ENCODE measurements around the gene EME2. TPM values are rescaled to one million over a fixed set of nuclear protein-coding genes. Genes with fewer than 3 reads are reported as not detected.

The EME2 gene
- total RNA-seq, 2 experiments from 2014 or later: 28.7 to 36.3 TPM

DNA sequence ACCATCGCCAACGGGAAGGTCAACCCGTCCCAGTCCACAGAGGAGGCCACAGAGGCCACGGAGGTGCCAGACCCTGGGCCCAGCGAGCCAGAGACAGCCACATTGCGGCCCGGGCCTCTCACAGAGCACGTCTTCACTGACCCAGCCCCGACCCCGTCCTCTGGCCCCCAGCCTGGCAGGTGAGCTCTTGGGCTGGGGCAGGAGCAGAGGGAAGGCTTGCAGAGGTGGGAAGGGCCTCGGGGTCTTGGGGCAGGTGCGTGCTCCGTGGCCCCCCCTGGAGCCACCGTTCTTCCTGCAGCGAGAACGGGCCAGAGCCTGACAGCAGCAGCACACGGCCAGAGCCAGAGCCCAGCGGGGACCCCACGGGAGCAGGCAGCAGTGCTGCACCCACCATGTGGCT is 6.4 kb upstream of the EME2 start:
- POLR2A ChIA-PET: no interaction called here
- DNase-seq: no peak
- Mint-ChIP-seq H3K36me3 (peaks cover 3% of the 10 kb centered on the region), H3K27ac (no peak overlapping the region), H3K4me1 (peaks cover 1% of the 10 kb centered on the region), H3K27me3 (no peaks in the 10 kb centered on the region), H3K9me3 (no peaks in the 10 kb centered on the region), H3K4me3 (no peak overlapping the region)
- no peak for ATAC-seq (ENCODE audit: low read depth)

DNA sequence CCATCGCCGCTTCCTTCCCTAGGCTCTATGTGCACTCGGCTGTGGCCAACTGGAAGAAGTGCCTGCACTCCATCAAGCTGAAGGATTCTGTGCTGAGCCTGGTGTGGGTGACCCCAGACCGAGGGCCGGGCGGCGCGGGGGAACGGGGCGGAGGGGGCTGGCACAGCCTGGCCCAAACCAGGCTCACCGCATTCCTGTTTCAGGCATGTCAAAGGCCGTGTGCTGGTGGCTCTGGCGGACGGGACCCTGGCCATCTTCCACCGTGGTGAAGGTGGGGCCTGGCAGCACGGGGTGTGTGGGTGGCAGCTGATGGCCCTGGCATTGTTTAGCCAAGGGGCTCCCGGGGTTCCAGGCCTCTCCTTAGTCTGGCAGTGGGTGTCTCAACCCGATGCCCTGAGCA is 5.9 kb upstream of the EME2 start:
- Mint-ChIP-seq H3K36me3 (peaks cover 3% of the 10 kb centered on the region), H3K27me3 (no peaks in the 10 kb centered on the region), H3K4me3 (no peak overlapping the region), H3K27ac (no peak overlapping the region), H3K4me1 (peaks cover 1% of the 10 kb centered on the region), H3K9me3 (no peaks in the 10 kb centered on the region)
- DNase-seq: no peak
- POLR2A ChIA-PET: no interaction called here
- ATAC-seq (ENCODE audit: low read depth): no peak

DNA sequence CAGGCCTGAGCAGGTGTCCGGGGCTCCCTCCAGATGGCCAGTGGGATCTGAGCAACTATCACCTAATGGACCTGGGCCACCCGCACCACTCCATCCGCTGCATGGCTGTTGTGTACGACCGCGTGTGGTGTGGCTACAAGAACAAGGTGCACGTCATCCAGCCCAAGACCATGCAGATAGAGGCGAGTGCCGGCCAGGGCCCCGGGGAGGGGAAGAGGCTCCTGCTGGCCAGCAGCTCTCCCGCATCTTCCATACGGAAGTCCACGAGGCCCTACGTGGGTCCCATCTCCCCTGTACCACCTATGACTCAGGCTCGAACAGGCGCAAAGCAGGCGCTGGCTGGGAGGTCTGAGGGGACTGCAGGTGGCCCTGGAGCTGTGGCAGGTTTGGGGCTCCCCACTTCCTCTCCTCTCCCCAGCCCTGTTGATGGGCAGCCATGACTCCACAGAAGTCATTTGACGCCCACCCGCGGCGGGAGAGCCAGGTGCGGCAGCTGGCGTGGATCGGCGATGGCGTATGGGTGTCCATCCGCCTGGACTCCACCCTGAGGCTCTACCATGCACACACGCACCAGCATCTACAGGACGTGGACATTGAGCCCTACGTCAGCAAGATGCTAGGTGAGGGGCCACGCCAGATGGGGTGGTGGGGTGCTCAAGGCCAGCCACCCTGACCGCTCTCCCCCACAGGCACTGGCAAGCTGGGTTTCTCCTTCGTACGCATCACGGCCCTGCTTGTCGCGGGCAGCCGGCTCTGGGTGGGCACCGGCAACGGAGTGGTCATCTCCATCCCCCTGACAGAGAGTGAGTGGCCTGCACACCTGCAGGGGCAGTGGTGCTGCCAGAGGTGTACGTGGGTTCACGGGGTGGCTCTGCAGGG is 5.3 kb upstream of the EME2 start:
- H3K36me3 Mint-ChIP-seq: peaks cover 6% of the 10 kb centered on the region
- H3K4me3 Mint-ChIP-seq: no peak overlapping the region
- H3K27ac Mint-ChIP-seq: no peak overlapping the region
- ATAC-seq (ENCODE audit: low read depth): no peak
- no peaks in the 10 kb centered on the region for H3K9me3 Mint-ChIP-seq
- H3K4me1 Mint-ChIP-seq: peaks cover 4% of the 10 kb centered on the region
- POLR2A ChIA-PET: no interaction called here
- DNase-seq: no peak
- no peaks in the 10 kb centered on the region for H3K27me3 Mint-ChIP-seq

DNA sequence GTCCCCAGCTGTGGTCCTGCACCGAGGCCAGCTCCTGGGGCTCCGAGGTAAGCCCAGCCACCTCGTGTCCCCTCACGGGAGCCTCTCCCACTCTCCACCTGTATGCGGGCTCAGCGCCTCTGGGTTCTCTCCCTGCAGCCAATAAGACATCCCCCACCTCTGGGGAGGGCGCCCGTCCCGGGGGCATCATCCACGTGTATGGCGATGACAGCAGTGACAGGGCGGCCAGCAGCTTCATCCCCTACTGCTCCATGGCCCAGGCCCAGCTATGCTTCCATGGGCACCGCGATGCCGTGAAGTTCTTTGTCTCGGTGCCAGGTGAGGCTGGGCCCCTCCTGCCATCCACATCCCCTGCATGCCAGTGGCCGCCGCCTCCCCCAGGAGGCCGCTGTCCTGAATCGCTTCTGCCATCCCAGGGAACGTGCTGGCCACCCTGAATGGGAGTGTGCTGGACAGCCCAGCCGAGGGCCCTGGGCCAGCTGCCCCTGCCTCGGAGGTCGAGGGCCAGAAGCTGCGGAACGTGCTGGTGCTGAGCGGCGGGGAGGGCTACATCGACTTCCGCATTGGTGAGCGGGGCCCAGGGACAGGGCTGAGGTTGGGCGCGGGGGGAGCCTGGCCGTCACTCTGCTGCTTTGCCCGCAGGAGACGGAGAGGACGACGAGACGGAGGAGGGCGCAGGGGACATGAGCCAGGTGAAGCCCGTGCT is 4.4 kb upstream of the EME2 start:
- POLR2A ChIA-PET: interaction anchor here (0.9 kb wide), 1 partner anchor 8 kb away, joined by 3 read pairs; no protein-coding TSS in a partner anchor

DNA sequence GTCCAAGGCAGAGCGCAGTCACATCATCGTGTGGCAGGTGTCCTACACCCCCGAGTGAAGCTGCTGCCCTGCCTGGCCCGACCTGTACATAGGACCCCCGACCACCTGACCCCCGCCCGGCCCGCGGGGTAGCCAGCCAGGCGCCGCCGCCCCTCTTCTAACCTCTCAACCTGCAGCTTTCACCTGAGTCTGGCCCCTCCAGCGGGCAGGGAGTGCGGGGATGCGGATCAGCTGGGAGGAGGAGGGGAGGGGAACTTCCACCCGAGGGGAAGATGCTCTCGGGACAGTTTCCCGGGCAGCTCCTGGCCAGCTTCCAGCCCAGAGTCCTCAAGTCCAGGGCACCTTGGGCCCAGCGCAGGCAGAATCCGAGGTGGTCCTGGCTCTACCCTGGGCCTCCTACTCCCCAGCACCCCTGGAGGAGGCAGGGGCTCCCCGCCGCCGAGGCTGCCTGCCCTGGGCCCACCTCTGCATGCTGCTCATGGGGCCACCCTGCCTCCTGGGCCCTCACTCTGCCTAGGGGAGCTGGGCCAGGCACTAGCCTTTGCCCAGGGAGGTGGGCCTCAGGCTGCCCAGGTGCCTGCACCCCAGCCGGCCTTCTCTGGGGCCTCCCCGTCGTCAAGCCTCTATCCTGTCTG is 3.7 kb upstream of the EME2 start:
- peaks cover 6% of the 10 kb centered on the region for H3K36me3 Mint-ChIP-seq
- ATAC-seq (ENCODE audit: low read depth) (no peak), DNase-seq (no peak)
- H3K27ac Mint-ChIP-seq: no peak overlapping the region
- no peaks in the 10 kb centered on the region for H3K9me3 Mint-ChIP-seq
- peaks cover 4% of the 10 kb centered on the region for H3K4me1 Mint-ChIP-seq
- no peak overlapping the region for H3K4me3 Mint-ChIP-seq
- H3K27me3 Mint-ChIP-seq: no peaks in the 10 kb centered on the region
- POLR2A ChIA-PET: interaction anchor here (0.9 to 6.3 kb wide), 4 partner anchors 8 to 63 kb away, joined by 3 to 88 read pairs (median 5); partner anchors contain the start of genes MAPK8IP3, NUBP2 and SPSB3

More for the DNA sequence above, 4.4 kb upstream of the EME2 start:
- no peaks in the 10 kb centered on the region for H3K9me3 Mint-ChIP-seq
- H3K27ac Mint-ChIP-seq: no peak overlapping the region
- no peaks in the 10 kb centered on the region for H3K27me3 Mint-ChIP-seq
- peaks cover 6% of the 10 kb centered on the region for H3K36me3 Mint-ChIP-seq
- no peak for DNase-seq
- peaks cover 4% of the 10 kb centered on the region for H3K4me1 Mint-ChIP-seq
- no peak for ATAC-seq (ENCODE audit: low read depth)
- H3K4me3 Mint-ChIP-seq: no peak overlapping the region

DNA sequence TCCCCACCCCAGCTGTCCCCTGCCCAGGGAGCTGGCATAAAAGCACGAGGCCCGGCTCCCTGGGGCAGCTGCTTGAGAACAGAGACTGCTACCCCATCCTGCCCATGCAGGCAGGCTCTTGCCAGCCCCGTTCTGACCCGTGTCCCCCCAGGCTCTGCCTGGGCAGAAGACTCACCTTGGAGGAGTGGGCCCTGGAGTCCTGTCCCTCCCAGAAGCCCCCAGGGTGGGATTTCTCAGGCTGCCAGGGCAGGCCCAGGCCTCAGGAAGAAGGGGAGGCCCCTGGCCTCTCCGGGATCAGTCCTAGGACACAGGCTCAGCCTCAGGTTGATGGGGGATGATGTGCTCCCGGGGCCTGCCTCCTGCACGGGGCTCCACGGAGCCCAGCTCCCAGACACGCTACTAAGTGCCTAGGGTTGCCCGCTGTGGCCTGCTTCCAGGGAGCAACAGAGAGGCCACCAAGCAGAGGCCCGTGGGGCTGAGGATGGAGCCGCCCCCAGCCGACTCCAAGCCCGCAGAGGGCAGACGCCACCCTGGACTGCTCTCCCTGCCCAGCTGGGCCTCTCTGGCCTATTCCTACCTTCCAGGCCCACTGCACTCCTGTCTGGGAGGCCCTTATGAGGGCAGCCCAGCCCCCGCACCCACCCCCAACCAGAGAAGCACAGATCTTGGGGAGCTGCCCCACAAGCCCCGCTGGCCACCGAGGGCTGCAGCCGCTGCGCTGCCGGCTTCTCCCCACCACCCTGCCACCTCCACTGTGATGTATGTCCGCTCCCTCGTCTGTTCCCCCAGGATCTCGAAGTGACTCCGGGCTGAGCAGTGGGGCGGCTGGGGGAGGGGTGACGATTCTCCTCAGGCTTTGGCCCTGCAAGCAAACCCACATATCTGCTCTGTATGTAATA is 3.0 kb upstream of the EME2 start:
- no peak for ATAC-seq (ENCODE audit: low read depth)
- H3K36me3 Mint-ChIP-seq: peaks cover 6% of the 10 kb centered on the region
- H3K9me3 Mint-ChIP-seq: no peaks in the 10 kb centered on the region
- H3K27me3 Mint-ChIP-seq: no peaks in the 10 kb centered on the region
- DNase-seq: no peak
- H3K27ac Mint-ChIP-seq: peak overlapping the region; percentile 12
- peak overlapping the region; percentile 61 for H3K4me3 Mint-ChIP-seq
- POLR2A ChIA-PET: interaction anchor here (0.5 to 6.3 kb wide), 6 partner anchors 9 to 349 kb away, joined by 3 to 88 read pairs (median 4); partner anchors contain the start of genes JPT2, MAPK8IP3, NUBP2 and SPSB3
- H3K4me1 Mint-ChIP-seq: peaks cover 4% of the 10 kb centered on the region

DNA sequence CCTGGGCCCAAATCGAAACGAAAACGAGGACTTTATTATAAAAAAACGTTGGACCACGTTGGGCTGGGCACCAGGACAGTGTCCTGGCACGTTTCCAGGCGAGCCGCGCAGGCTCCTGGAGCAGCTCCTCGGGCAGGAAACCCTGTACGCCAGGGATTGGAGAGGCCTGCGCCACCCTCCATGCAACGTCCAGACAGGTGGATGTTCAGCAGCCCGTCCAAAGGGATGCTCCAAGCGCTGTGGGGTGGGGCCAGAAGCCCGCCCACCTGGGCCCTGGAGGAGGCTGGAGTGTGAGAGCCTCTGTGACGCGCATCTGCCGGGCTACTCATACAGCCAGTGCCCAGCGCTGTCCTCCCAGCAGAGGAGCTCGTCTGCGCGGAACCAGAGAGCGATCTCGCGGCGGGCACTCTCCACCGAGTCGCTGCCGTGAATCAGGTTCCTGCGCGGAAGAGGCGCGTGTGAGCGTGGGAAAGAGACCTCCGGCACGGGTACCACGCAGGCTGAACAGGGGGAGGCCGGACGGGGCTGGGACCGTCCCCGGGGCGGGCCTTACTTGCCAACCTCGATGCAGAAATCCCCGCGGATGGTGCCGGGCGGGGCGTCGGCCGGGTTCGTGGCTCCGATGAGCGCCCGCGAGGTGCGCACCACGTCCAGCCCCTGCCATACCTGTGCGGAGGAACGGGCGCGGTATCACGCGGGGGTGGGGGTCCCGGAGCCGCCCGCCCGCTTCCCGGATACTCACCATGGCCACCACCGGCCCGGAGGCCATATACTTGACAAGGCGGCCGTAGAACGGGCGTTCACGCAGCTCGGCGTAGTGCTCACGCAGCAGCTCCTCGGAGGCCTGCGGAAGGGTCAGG is 2.1 kb upstream of the EME2 start:
- Mint-ChIP-seq H3K4me3 (peak overlapping the region; percentile 99), H3K4me1 (peaks cover 6% of the 10 kb centered on the region), H3K27me3 (no peaks in the 10 kb centered on the region), H3K36me3 (peaks cover 6% of the 10 kb centered on the region), H3K27ac (peak overlapping the region; percentile 64), H3K9me3 (no peaks in the 10 kb centered on the region)
- POLR2A ChIA-PET: interaction anchor here (0.5 to 6.3 kb wide), 6 partner anchors 8 to 350 kb away, joined by 3 to 88 read pairs (median 4); partner anchors contain the start of genes JPT2, MAPK8IP3, NUBP2 and SPSB3
- DNase-seq (peak; percentile 65), ATAC-seq (ENCODE audit: low read depth) (no peak)

DNA sequence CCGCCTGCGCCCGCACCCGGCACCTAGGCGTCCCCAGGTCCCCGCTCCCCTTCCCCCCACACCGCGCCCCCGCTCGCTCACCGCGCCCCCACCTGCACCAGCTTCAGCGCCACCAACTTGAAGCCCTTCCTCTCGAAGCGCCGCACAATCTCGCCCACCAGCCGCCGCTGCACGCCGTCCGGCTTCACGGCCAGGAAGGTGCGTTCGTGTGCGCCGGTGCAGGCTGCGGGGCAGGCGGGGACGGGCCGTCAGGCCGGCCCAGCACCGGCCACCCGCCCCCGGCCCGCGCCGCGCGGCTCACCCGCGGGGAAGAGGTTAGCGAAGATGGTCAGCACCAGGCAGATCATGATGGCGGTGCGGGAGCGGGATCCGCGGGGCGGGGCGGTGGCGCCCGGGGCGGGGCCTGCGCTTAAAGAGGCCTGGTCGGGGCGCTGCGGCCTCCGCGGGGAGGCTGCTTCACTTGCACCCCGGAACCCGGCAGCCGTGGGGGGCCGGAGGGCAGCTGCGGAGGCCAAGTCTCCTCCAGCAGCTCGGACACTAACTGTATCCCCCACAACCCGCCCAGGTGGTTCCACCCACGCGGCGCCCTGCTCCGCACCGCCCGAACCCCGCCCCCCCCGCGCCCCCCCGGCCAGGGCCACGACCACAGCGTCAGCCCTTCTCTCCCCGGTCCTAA is 1.3 kb upstream of the EME2 start, which contains the start of gene NME3:
TSS of gene NME3 (minus strand) at position 356 of the 676 bp plus-strand sequence. CDS start at position 347, 9 bp downstream.
- ATAC-seq (ENCODE audit: low read depth): peak; percentile 53
- Mint-ChIP-seq H3K27ac (peak within 1 kb of the TSS; percentile 98), H3K9me3 (no peaks in the 10 kb centered on the region), H3K36me3 (peaks cover 6% of the 10 kb centered on the region), H3K4me3 (peak within 1 kb of the TSS; percentile 99), H3K27me3 (no peaks in the 10 kb centered on the region), H3K4me1 (peaks cover 6% of the 10 kb centered on the region)
- POLR2A ChIA-PET: interaction anchor here (0.8 to 6.3 kb wide), 6 partner anchors 9 to 220 kb away, joined by 3 to 88 read pairs (median 5); partner anchors contain the start of genes JPT2, MAPK8IP3, NUBP2 and SPSB3
- DNase-seq: peak; percentile 89

DNA sequence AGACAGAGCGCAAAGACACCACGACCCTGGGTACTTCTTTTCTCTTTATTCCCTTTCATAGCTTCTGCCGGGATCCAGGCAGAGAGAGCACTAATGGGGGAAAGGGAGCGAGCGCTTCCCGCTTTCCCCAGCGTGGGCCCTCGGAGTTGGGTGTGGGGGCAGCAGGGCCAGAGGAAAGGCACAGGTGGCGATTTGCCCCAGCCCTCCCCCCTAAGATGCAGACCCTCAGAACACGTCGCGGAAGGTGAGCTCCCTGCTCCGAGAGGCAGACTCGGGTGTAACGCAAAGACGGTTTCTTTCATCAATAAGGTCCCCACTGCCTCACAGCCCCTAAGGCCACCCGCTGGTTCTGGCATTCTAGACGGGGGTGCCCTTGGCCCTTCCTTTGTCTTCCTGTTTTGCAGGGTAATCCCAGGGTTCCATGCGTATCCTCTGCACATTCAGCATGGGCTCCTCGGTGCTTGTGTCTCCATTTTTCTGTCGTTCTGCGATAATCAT is 697 bp upstream of the EME2 start:
- H3K4me1 Mint-ChIP-seq: peaks cover 6% of the 10 kb centered on the region
- no peaks in the 10 kb centered on the region for H3K9me3 Mint-ChIP-seq
- no peak for DNase-seq
- ATAC-seq (ENCODE audit: low read depth): no peak
- POLR2A ChIA-PET: interaction anchor here (1.1 to 6.3 kb wide), 5 partner anchors 11 to 280 kb away, joined by 3 to 88 read pairs (median 8); partner anchors contain the start of genes FAHD1, HAGH, MAPK8IP3 and NUBP2
- H3K27me3 Mint-ChIP-seq: no peaks in the 10 kb centered on the region
- peaks cover 6% of the 10 kb centered on the region for H3K36me3 Mint-ChIP-seq
- H3K27ac Mint-ChIP-seq: peak overlapping the region; percentile 98
- peak overlapping the region; percentile 99 for H3K4me3 Mint-ChIP-seq

DNA sequence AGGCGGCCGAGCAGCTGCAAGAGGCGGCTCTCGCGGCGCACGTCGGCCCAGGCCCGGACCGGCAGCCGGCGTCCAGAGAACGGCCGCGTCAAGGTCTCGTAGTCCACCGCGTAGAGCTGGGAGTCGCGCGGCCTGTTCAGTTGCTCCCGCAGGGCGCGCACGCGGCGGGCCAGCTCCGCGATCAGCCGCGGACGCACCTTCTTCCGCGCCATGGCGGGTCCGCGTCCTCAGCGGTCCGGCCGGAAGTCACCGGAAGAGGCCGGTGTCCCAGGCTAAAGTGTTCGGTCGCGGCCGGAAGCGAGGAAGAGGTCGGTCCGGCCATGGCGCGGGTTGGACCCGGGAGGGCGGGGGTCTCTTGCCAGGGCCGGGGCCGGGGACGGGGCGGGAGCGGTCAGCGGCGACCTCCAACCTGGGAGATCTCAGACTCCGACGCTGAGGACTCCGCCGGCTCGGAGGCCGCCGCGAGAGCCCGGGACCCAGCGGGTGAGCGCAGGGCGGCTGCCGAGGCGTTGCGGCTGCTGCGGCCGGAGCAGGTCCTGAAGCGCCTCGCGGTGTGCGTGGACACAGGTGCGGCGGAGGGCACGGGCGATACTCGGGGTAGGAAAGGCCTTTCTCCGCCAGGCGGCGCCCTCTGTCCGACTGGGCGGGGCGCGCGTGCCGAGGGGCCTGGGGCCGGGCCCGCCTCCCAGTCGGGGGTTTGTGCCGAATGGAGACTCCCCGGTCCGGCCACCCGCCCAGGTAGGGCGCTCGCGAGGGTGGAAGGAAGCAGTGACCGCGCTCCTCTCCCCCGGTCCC is 495 bp downstream of the EME2 start, which contains the start of gene MRPS34:
TSS of gene MRPS34 (minus strand) at position 227 of the 795 bp plus-strand sequence. CDS start at position 212, 15 bp downstream.
- Mint-ChIP-seq H3K4me3 (peak within 1 kb of the TSS; percentile 99), H3K9me3 (no peaks in the 10 kb centered on the region), H3K27me3 (no peaks in the 10 kb centered on the region), H3K36me3 (peaks cover 4% of the 10 kb centered on the region), H3K4me1 (peaks cover 4% of the 10 kb centered on the region), H3K27ac (peak within 1 kb of the TSS; percentile 98)
- ATAC-seq (ENCODE audit: low read depth) (peak; percentile 48), DNase-seq (peak; percentile 90)
- POLR2A ChIA-PET: interaction anchor here (0.9 to 6.3 kb wide), 8 partner anchors 10 to 352 kb away, joined by 3 to 88 read pairs (median 4); partner anchors contain the start of genes FAHD1, HAGH, JPT2 and MAPK8IP3
